Measurements from ENCODE around the gene PTPRD.

Gene PTPRD

GRCh38 chr9:8610256-8610655, 2002.5 kb downstream of the PTPRD start:
- Histone ChIP-seq H3K27me3 (ENCODE audit: insufficient read depth, low read depth) (no peaks in the 10 kb centered on the region), H3K4me3 (IDR thresholded peaks at IDR 0.05; ENCODE audit: insufficient read depth, low read depth, low read length) (no peak overlapping the region), H3K4me2 (no peak overlapping the region), H3K9ac (no peak overlapping the region), H3K4me1 (ENCODE audit: low read depth, poor library complexity, severe bottlenecking) (no peaks in the 10 kb centered on the region), H4K20me1 (ENCODE audit: insufficient read depth) (no peaks in the 10 kb centered on the region), H3K79me2 (ENCODE audit: insufficient read depth, low read depth) (no peaks in the 10 kb centered on the region), H3K36me3 (ENCODE audit: insufficient read depth) (no peaks in the 10 kb centered on the region), H2AFZ (ENCODE audit: low read depth) (no peak overlapping the region), H3K27ac (no peak overlapping the region)
- no peak for TF ChIP-seq CTCF (conservative IDR thresholded peaks at IDR 0.05; ENCODE audit: low read depth, low read length)

GRCh38 chr9:8605096-8605495, 2007.7 kb downstream of the PTPRD start:
- Histone ChIP-seq H3K4me1 (ENCODE audit: low read depth, poor library complexity, severe bottlenecking) (no peaks in the 10 kb centered on the region), H3K9ac (no peak overlapping the region), H2AFZ (ENCODE audit: low read depth) (no peak overlapping the region), H4K20me1 (ENCODE audit: insufficient read depth) (no peaks in the 10 kb centered on the region), H3K79me2 (ENCODE audit: insufficient read depth, low read depth) (no peaks in the 10 kb centered on the region), H3K36me3 (ENCODE audit: insufficient read depth) (no peaks in the 10 kb centered on the region), H3K27ac (no peak overlapping the region), H3K27me3 (ENCODE audit: insufficient read depth, low read depth) (no peaks in the 10 kb centered on the region), H3K4me3 (IDR thresholded peaks at IDR 0.05; ENCODE audit: insufficient read depth, low read depth, low read length) (no peak overlapping the region), H3K4me2 (no peak overlapping the region)
- TF ChIP-seq CTCF (conservative IDR thresholded peaks at IDR 0.05; ENCODE audit: low read depth, low read length): no peak

- H3K4me3 ChIP-seq (IDR thresholded peaks at IDR 0.05; ENCODE audit: insufficient read depth, low read depth, low read length): no peak overlapping the region
- no peaks in the 10 kb centered on the region for H3K27me3 ChIP-seq (ENCODE audit: insufficient read depth, low read depth)
- no peak for TF ChIP-seq CTCF (conservative IDR thresholded peaks at IDR 0.05; ENCODE audit: low read depth, low read length)
- no peak overlapping the region for H3K4me2 ChIP-seq
- H3K79me2 ChIP-seq (ENCODE audit: insufficient read depth, low read depth): no peaks in the 10 kb centered on the region
- H3K4me1 ChIP-seq (ENCODE audit: low read depth, poor library complexity, severe bottlenecking): no peaks in the 10 kb centered on the region
- no peak overlapping the region for H2AFZ ChIP-seq (ENCODE audit: low read depth)
- no peak overlapping the region for H3K9ac ChIP-seq
- H3K27ac ChIP-seq: no peak overlapping the region
- H3K36me3 ChIP-seq (ENCODE audit: insufficient read depth): no peaks in the 10 kb centered on the region
- no peaks in the 10 kb centered on the region for H4K20me1 ChIP-seq (ENCODE audit: insufficient read depth)
Measured at GRCh38 chr9:8604201-8604600, 2008.6 kb downstream of the PTPRD start.

GRCh38 chr9:8600914-8601680, 2011.7 kb downstream of the PTPRD start:
- Histone ChIP-seq H3K27me3 (ENCODE audit: insufficient read depth, low read depth) (no peaks in the 10 kb centered on the region), H3K27ac (no peak overlapping the region), H3K79me2 (ENCODE audit: insufficient read depth, low read depth) (no peaks in the 10 kb centered on the region), H3K9ac (no peak overlapping the region), H3K4me3 (IDR thresholded peaks at IDR 0.05; ENCODE audit: insufficient read depth, low read depth, low read length) (no peak overlapping the region), H3K4me2 (no peak overlapping the region), H4K20me1 (ENCODE audit: insufficient read depth) (no peaks in the 10 kb centered on the region), H3K4me1 (ENCODE audit: low read depth, poor library complexity, severe bottlenecking) (no peaks in the 10 kb centered on the region), H2AFZ (ENCODE audit: low read depth) (no peak overlapping the region), H3K36me3 (ENCODE audit: insufficient read depth) (no peaks in the 10 kb centered on the region)
- TF ChIP-seq CTCF (conservative IDR thresholded peaks at IDR 0.05; ENCODE audit: low read depth, low read length): no peak

Data from KMS-11 (cell line).